GM11168 (cell line): ENCODE data around the gene ESPN.
"Not testable (repeated sequence)": the region's sequence is repeated elsewhere in the genome, so short reads cannot be mapped to it uniquely, and the experiment has no call there.

Experiments used
- in situ Hi-C: fragments of 300-500 bp; cut with MboI; formaldehyde crosslinking; loops from one replicate; pipeline ENCODE4 v1.12.0; 2022; ENCODE audit warnings: low sequenced_read_pairs; ENCODE audit not compliant: unreplicated experiment

Gene ESPN

GRCh38 chr1:6491966-6492365 is 67.4 kb downstream of the ESPN start:
- in situ Hi-C loops, result no loop called here

GRCh38 chr1:6493834-6494223 is 69.3 kb downstream of the ESPN start:
- in situ Hi-C loops, result not testable (repeated sequence)

GRCh38 chr1:6494627-6495026 is 70.1 kb downstream of the ESPN start:
- in situ Hi-C loops, result no loop called here

GRCh38 chr1:6495041-6495441 is 70.5 kb downstream of the ESPN start:
- in situ Hi-C loops, result no loop called here

GRCh38 chr1:6495540-6496364 is 71.2 kb downstream of the ESPN start:
- in situ Hi-C loops, result no loop called here

GRCh38 chr1:6496365-6496721 is 71.8 kb downstream of the ESPN start:
- in situ Hi-C loops, result no loop called here

- in situ Hi-C loops, result no loop called here
Observed at GRCh38 chr1:6496890-6497214, 72.3 kb downstream of the ESPN start.

- in situ Hi-C loops, result no loop called here
Observed at GRCh38 chr1:6497215-6497866, 72.8 kb downstream of the ESPN start.

GRCh38 chr1:6497867-6498575 is 73.4 kb downstream of the ESPN start:
- in situ Hi-C loops, result no loop called here

- in situ Hi-C loops, result no loop called here
Observed at GRCh38 chr1:6498576-6499111, 74.1 kb downstream of the ESPN start.

- in situ Hi-C loops, result no loop called here
Observed at GRCh38 chr1:6499296-6499695, 74.7 kb downstream of the ESPN start.

GRCh38 chr1:6500544-6501278 is 76.1 kb downstream of the ESPN start:
- in situ Hi-C loops, result no loop called here

GRCh38 chr1:6501279-6501813 is 76.8 kb downstream of the ESPN start:
- in situ Hi-C loops, result no loop called here

- in situ Hi-C loops, result no loop called here
Observed at GRCh38 chr1:6502000-6502891, 77.7 kb downstream of the ESPN start.

- in situ Hi-C loops, result no loop called here
Observed at GRCh38 chr1:6503884-6504602, 79.5 kb downstream of the ESPN start.

- in situ Hi-C loops, result no loop called here
Observed at GRCh38 chr1:6504887-6505286, 80.3 kb downstream of the ESPN start.

- in situ Hi-C loops, result no loop called here
Observed at GRCh38 chr1:6505367-6506209, 81.0 kb downstream of the ESPN start.
